GM12878 (cell line): Measurements from ENCODE around the gene ZSCAN10. TPM values are rescaled to one million over a fixed set of nuclear protein-coding genes. Genes with fewer than 3 reads are reported as not detected.
A peak's percentile ranks its signal among the peaks of the same experiment; 100 is the strongest.

Source experiments
- CREB1 ChIP-seq: IDR thresholded peaks from 2 replicates; pipeline ENCODE4 v1.6.1; 2012; ENCODE audit warnings: low read depth, mild to moderate bottlenecking, inconsistent platforms
- ESRRA ChIP-seq: IDR thresholded peaks from 2 replicates; pipeline ENCODE4 v1.6.1; 2012; ENCODE audit warnings: mild to moderate bottlenecking, low read length, improper control_type of control experiment
- FOXK2 ChIP-seq: fragments of 450-650 bp; IDR thresholded peaks from 2 replicates; pipeline ENCODE4 v1.6.1; 2017; ENCODE audit warnings: mild to moderate bottlenecking, moderate library complexity
- GABPA ChIP-seq: IDR thresholded peaks from 2 replicates; pipeline ENCODE4 v1.6.1; 2014; ENCODE audit warnings: antibody characterized with exemption, low read depth, mild to moderate bottlenecking, inconsistent platforms
- HCFC1 ChIP-seq: fragments of 150-350 bp; IDR thresholded peaks from 2 replicates; pipeline ENCODE4 v1.6.1; 2014; ENCODE audit warnings: low read length
- HDGF ChIP-seq: fragments of 450-650 bp; IDR thresholded peaks from 2 replicates; pipeline ENCODE4 v1.6.1; 2016; ENCODE audit warnings: antibody characterized with exemption
- IRF4 ChIP-seq: IDR thresholded peaks from 2 replicates; pipeline ENCODE4 v1.6.1; 2011; ENCODE audit warnings: low read depth, low read length
- MEF2A ChIP-seq: IDR thresholded peaks from 2 replicates; pipeline ENCODE4 v1.6.1; 2011; ENCODE audit warnings: low read depth, mild to moderate bottlenecking, low read length, moderate library complexity; ENCODE audit not compliant: insufficient read depth
- MEF2B ChIP-seq: fragments of 450-650 bp; IDR thresholded peaks from 2 replicates; pipeline ENCODE4 v1.6.1; 2018; ENCODE audit warnings: mild to moderate bottlenecking, moderate library complexity; ENCODE audit not compliant: partially characterized antibody, poor library complexity, severe bottlenecking
- NR2F1 ChIP-seq: fragments of 450-650 bp; conservative IDR thresholded peaks from 2 replicates; pipeline ENCODE4 v1.6.1; 2017; ENCODE audit warnings: mild to moderate bottlenecking
- POLR2AphosphoS2 ChIP-seq: IDR thresholded peaks from 2 replicates; pipeline ENCODE4 v1.6.1; 2011; ENCODE audit warnings: low read depth, mild to moderate bottlenecking, low read length, improper control_type of control experiment, moderate library complexity
- RAD51 ChIP-seq: fragments of 450-650 bp; IDR thresholded peaks from 2 replicates; pipeline ENCODE4 v1.6.1; 2016; ENCODE audit warnings: moderate library complexity, mild to moderate bottlenecking, inconsistent platforms
- RB1 ChIP-seq: fragments of 450-650 bp; formaldehyde crosslinking; IDR thresholded peaks from 2 replicates; pipeline ENCODE4 v1.6.1; 2017; ENCODE audit warnings: mild to moderate bottlenecking, borderline replicate concordance
- RELA ChIP-seq: fragments of 450-650 bp; IDR thresholded peaks from 2 replicates; pipeline ENCODE4 v1.8.0; 2014; ENCODE audit warnings: borderline replicate concordance; ENCODE audit not compliant: partially characterized antibody
- RUNX3 ChIP-seq: IDR thresholded peaks from 2 replicates; pipeline ENCODE4 v1.6.1; 2012; ENCODE audit warnings: low read length, inconsistent platforms
- SMAD1 ChIP-seq: fragments of 450-650 bp; IDR thresholded peaks from 2 replicates; pipeline ENCODE4 v1.6.1; 2018; ENCODE audit warnings: mild to moderate bottlenecking, low read depth; ENCODE audit not compliant: partially characterized antibody
- TCF3 ChIP-seq: IDR thresholded peaks from 2 replicates; pipeline ENCODE4 v1.6.1; 2012; ENCODE audit warnings: low read depth, mild to moderate bottlenecking, low read length, borderline replicate concordance; ENCODE audit not compliant: insufficient read depth
- YBX1 ChIP-seq: fragments of 450-650 bp; IDR thresholded peaks from 2 replicates; pipeline ENCODE4 v1.6.1; 2016; ENCODE audit warnings: antibody characterized with exemption
- ZBED1 ChIP-seq: IDR thresholded peaks from 2 replicates; pipeline ENCODE4 v1.6.1; 2016; ENCODE audit warnings: borderline replicate concordance
- ZNF622 ChIP-seq: fragments of 450-650 bp; IDR thresholded peaks from 2 replicates; pipeline ENCODE4 v1.6.1; 2017; ENCODE audit warnings: mild to moderate bottlenecking, inconsistent platforms
- polyA plus RNA-seq, 11 experiments: library from polyadenylated mRNA; depleted of rRNA in 4 of 11; unstranded in 6 of 11; stranded (reverse) in 5 of 11; fragments of >200 nt; fragmentation: Nextera tagmentation in 4 of 11; fragmentation: Illumina TruSeq in 1 of 11; extraction: Ambion mirVana in 4 of 11; extraction: Trizol in 1 of 11; gene quantifications; 1 replicate in 1 of 11; 2 replicates in 10 of 11; pipeline versions ENCODE4 v1.2.1 to v1.2.3, GENCODE V29; 2011 to 2016; ENCODE audit warnings: inconsistent platforms in 2 of 11, missing spikeins in 2 of 11, low read depth in 1 of 11
- total RNA-seq, 4 experiments: library from RNA; depleted of rRNA in 3 of 4; stranded (reverse); fragments of >200 nt in 3 of 4; fragmentation: Illumina TruSeq in 1 of 4; extraction: Trizol in 1 of 4; gene quantifications; 2 replicates each; pipeline versions ENCODE4 v1.2.1 to v1.2.3, GENCODE V29; 2013 to 2021
- TF ChIP-seq, protein P1 (sequence below): IDR thresholded peaks from 2 replicates; pipeline ENCODE4 v1.6.1; 2011; ENCODE audit warnings: borderline replicate concordance, low read depth, mild to moderate bottlenecking, moderate library complexity, low read length; ENCODE audit not compliant: insufficient read depth, poor library complexity, severe bottlenecking
- TF ChIP-seq, protein P2 (sequence below): fragments of 450-650 bp; IDR thresholded peaks from 2 replicates; pipeline ENCODE4 v1.6.1; 2014; ENCODE audit warnings: mild to moderate bottlenecking
- TF ChIP-seq, protein P3 (sequence below): fragments of 450-650 bp; IDR thresholded peaks from 2 replicates; pipeline ENCODE4 v1.6.1; 2017; ENCODE audit warnings: mild to moderate bottlenecking
- TF ChIP-seq, protein P4 (sequence below): IDR thresholded peaks from 2 replicates; pipeline ENCODE4 v1.6.1; 2011; ENCODE audit warnings: low read depth, low read length, improper control_type of control experiment, borderline replicate concordance

ZSCAN10 gene
- total and polyA plus RNA-seq, 10 of the 15 experiments (the other 5 are each of a cell fraction or from before 2014, with no cell fraction given), result 0.06 to 0.33 TPM; not detected in 8

DNA sequence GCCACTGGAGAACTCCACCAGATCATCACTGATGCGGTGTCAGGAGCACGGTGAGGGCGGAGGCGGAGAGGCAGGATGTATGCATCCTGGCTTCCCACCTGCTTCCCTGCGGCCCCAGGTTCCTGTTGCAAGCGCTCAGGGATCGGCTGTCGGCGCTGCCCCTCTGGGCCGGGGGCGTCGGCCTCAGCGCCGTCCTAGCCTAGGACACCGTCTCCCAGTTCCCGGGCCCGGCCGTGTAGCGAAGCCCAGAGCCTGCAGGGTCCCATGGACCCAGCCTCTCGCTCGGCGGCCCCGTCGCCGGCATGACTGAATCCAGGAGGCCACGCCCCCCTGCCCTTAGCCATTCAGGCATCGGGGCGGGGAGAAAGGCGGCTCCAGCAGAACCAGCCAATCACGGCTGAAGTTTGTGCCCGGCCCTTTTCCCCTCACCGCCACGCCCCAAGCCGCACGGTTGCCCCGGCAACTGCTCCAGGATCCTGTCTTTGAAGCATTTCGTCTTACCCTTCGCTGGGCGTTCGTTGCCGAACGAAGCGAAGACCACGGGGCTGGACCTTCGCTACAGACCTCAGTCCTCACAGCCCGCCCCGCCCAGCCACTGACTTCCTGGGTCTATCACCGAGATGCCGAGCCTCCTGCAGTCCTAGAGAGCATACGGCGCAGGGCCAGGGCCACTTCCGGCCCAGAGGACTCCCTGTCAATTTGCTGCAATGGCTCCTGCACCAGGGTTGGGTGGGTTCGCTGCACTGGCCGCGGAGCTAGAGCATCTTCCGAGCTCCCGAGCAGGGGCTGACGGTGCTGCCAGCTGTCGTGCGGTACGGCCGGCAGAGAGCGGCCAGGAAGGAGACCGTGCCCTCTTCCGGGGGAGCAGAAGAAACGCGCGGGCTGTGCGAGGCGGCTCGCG, 25.1 kb upstream of the ZSCAN10 start (continued):
- TF ChIP-seq, protein P1, sequence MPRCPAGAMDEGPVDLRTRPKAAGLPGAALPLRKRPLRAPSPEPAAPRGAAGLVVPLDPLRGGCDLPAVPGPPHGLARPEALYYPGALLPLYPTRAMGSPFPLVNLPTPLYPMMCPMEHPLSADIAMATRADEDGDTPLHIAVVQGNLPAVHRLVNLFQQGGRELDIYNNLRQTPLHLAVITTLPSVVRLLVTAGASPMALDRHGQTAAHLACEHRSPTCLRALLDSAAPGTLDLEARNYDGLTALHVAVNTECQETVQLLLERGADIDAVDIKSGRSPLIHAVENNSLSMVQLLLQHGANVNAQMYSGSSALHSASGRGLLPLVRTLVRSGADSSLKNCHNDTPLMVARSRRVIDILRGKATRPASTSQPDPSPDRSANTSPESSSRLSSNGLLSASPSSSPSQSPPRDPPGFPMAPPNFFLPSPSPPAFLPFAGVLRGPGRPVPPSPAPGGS, result no peak
- TF ChIP-seq POLR2AphosphoS2 (peak; percentile 69), TCF3 (0 out of 2 replicates have a peak, but pooled peaks have one; percentile 56), ZBED1 (no peak), FOXK2 (no peak), YBX1 (no peak), HCFC1 (peak; percentile 56; the same call in 1 of the 2 replicates), IRF4 (0 out of 2 replicates have a peak, but pooled peaks have one; percentile 10), HDGF (no peak), ZNF622 (no peak), MEF2B (no peak), RAD51 (no peak), GABPA (peak; percentile 84), CREB1 (peak; percentile 41; the same call in 1 of the 2 replicates), ESRRA (no peak), RELA (no peak), RB1 (no peak; the same call in none of the 2 replicates), MEF2A (no peak), SMAD1 (no peak), NR2F1 (peak; percentile 40), RUNX3 (peak; percentile 55)
- TF ChIP-seq, protein P2, sequence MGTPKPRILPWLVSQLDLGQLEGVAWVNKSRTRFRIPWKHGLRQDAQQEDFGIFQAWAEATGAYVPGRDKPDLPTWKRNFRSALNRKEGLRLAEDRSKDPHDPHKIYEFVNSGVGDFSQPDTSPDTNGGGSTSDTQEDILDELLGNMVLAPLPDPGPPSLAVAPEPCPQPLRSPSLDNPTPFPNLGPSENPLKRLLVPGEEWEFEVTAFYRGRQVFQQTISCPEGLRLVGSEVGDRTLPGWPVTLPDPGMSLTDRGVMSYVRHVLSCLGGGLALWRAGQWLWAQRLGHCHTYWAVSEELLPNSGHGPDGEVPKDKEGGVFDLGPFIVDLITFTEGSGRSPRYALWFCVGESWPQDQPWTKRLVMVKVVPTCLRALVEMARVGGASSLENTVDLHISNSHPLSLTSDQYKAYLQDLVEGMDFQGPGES, result no peak
- TF ChIP-seq, protein P3, sequence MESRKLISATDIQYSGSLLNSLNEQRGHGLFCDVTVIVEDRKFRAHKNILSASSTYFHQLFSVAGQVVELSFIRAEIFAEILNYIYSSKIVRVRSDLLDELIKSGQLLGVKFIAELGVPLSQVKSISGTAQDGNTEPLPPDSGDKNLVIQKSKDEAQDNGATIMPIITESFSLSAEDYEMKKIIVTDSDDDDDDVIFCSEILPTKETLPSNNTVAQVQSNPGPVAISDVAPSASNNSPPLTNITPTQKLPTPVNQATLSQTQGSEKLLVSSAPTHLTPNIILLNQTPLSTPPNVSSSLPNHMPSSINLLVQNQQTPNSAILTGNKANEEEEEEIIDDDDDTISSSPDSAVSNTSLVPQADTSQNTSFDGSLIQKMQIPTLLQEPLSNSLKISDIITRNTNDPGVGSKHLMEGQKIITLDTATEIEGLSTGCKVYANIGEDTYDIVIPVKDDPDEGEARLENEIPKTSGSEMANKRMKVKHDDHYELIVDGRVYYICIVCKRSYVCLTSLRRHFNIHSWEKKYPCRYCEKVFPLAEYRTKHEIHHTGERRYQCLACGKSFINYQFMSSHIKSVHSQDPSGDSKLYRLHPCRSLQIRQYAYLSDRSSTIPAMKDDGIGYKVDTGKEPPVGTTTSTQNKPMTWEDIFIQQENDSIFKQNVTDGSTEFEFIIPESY, result no peak
- TF ChIP-seq, protein P4, sequence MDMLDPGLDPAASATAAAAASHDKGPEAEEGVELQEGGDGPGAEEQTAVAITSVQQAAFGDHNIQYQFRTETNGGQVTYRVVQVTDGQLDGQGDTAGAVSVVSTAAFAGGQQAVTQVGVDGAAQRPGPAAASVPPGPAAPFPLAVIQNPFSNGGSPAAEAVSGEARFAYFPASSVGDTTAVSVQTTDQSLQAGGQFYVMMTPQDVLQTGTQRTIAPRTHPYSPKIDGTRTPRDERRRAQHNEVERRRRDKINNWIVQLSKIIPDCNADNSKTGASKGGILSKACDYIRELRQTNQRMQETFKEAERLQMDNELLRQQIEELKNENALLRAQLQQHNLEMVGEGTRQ, result no peak
